ENCODE data around the gene PALM. TPM values are rescaled to one million over a fixed set of nuclear protein-coding genes. Genes with fewer than 3 reads are reported as not detected.
A peak's percentile ranks its signal among the peaks of the same experiment; 100 is the strongest.

PALM gene
- total and polyA plus RNA-seq, 9 of the 15 experiments (the other 6 are each of a cell fraction or from before 2014, with no cell fraction given): 0.04 to 6.6 (median 1.7) TPM

- TF ChIP-seq ARID4B (CRISPR knock-in tag; IDR thresholded peaks at IDR 0.05): peak; percentile 76
- 0 out of 2 replicates have a peak, but pooled peaks have one; percentile 76 for TF ChIP-seq NR1H2 (CRISPR knock-in tag; IDR thresholded peaks at IDR 0.05)
- TF ChIP-seq ZNF707 (CRISPR knock-in tag; conservative IDR thresholded peaks at IDR 0.05): no peak
- TF ChIP-seq ZHX1 (conservative IDR thresholded peaks at IDR 0.05; ENCODE audit: low read length): peak; percentile 93
- TF ChIP-seq ZMIZ1 (IDR thresholded peaks at IDR 0.05; ENCODE audit: low read depth in 2 of 2, low read length in 2 of 2): 0 out of 4 replicates have a peak, but pooled peaks of 1 of the 2 experiments have one; percentile 34
- TF ChIP-seq ZNF184 (CRISPR knock-in tag; IDR thresholded peaks at IDR 0.05): no peak
- no peak for TF ChIP-seq SMC3 (conservative IDR thresholded peaks at IDR 0.05; ENCODE audit: insufficient read depth, low read depth, low read length)
- TF ChIP-seq ZBTB26 (CRISPR knock-in tag; IDR thresholded peaks at IDR 0.05): no peak
- no peak for TF ChIP-seq ZNF696 (CRISPR knock-in tag; conservative IDR thresholded peaks at IDR 0.05)
- TF ChIP-seq FOXM1 (IDR thresholded peaks at IDR 0.05; ENCODE audit: low read depth): no peak; the same call in 1 of the 2 replicates
- TF ChIP-seq FOXM1 (CRISPR knock-in tag; IDR thresholded peaks at IDR 0.05; ENCODE audit: low read depth): no peak; the same call in 1 of the 2 replicates
- TF ChIP-seq SIN3A (IDR thresholded peaks at IDR 0.05; ENCODE audit: borderline replicate concordance in 2 of 2, control insufficient read depth in 1 of 2, low read depth in 2 of 2, low read length in 2 of 2): peak; percentile 68 to 82; a peak in 1 of 4 replicates
- no peak for TF ChIP-seq ILF3 (IDR thresholded peaks at IDR 0.05; ENCODE audit: borderline replicate concordance)
- no peak for TF ChIP-seq ZC3H8 (IDR thresholded peaks at IDR 0.05)
Measured at GRCh38 chr19:796692-797527, 88.2 kb downstream of the PALM start, which contains the start of gene PTBP1 (continued).

All from K562 (cell line).